ENCODE results near the gene GPR150.

The GPR150 gene

GRCh38 chr5:95620030-95620869 lies at the start of gene GPR150:
Gene GPR150 (plus strand): TSS chr5:95620087. CDS start chr5:95620276, 189 bp downstream.
- DNase-seq (ENCODE audit: low read depth), result no peak

GRCh38 chr5:95572016-95572415 lies 47.9 kb upstream of the GPR150 start:
- DNase-seq (ENCODE audit: low read depth), result no peak

- no peak for DNase-seq (ENCODE audit: low read depth)
Measured at GRCh38 chr5:95581576-95581975, 38.3 kb upstream of the GPR150 start.

- DNase-seq (ENCODE audit: low read depth), result no peak
Measured at GRCh38 chr5:95583992-95584391, 35.9 kb upstream of the GPR150 start.

GRCh38 chr5:95590880-95591279 lies 29.0 kb upstream of the GPR150 start:
- no peak for DNase-seq (ENCODE audit: low read depth)

- peak; percentile 89 for DNase-seq (ENCODE audit: low read depth)
Measured at GRCh38 chr5:95591490-95591901, 28.4 kb upstream of the GPR150 start.

- no peak for DNase-seq (ENCODE audit: low read depth)
Measured at GRCh38 chr5:95595289-95595931, 24.5 kb upstream of the GPR150 start.

- no peak for DNase-seq (ENCODE audit: low read depth)
Measured at GRCh38 chr5:95599252-95599651, 20.6 kb upstream of the GPR150 start.

GRCh38 chr5:95600557-95600956 lies 19.3 kb upstream of the GPR150 start:
- DNase-seq (ENCODE audit: low read depth), result no peak

GRCh38 chr5:95605786-95606185 lies 14.1 kb upstream of the GPR150 start:
- DNase-seq (ENCODE audit: low read depth), result no peak

- DNase-seq (ENCODE audit: low read depth), result no peak
Measured at GRCh38 chr5:95606419-95606818, 13.5 kb upstream of the GPR150 start.

- no peak for DNase-seq (ENCODE audit: low read depth)
Measured at GRCh38 chr5:95609711-95610110, 10.2 kb upstream of the GPR150 start.

GRCh38 chr5:95610546-95610945 lies 9.3 kb upstream of the GPR150 start:
- no peak for DNase-seq (ENCODE audit: low read depth)

GRCh38 chr5:95611396-95611795 lies 8.5 kb upstream of the GPR150 start:
- DNase-seq (ENCODE audit: low read depth), result no peak

- no peak for DNase-seq (ENCODE audit: low read depth)
Measured at GRCh38 chr5:95613514-95613913, 6.4 kb upstream of the GPR150 start.

- DNase-seq (ENCODE audit: low read depth), result no peak
Measured at GRCh38 chr5:95615164-95615467, 4.8 kb upstream of the GPR150 start.

GRCh38 chr5:95617057-95617456 lies 2.8 kb upstream of the GPR150 start:
- no peak for DNase-seq (ENCODE audit: low read depth)

- no peak for DNase-seq (ENCODE audit: low read depth)
Measured at GRCh38 chr5:95619096-95619495, 791 bp upstream of the GPR150 start.

- DNase-seq (ENCODE audit: low read depth), result no peak
Measured at GRCh38 chr5:95619514-95620029, 315 bp upstream of the GPR150 start.

GRCh38 chr5:95620870-95621838 lies 1.3 kb downstream of the GPR150 start:
- DNase-seq (ENCODE audit: low read depth), result no peak

- no peak for DNase-seq (ENCODE audit: low read depth)
Measured at GRCh38 chr5:95621839-95622629, 2.1 kb downstream of the GPR150 start.
